ENCODE measurements around the gene GALNT14. TPM values are rescaled to one million over a fixed set of nuclear protein-coding genes. Genes with fewer than 3 reads are reported as not detected.
A peak's percentile ranks its signal among the peaks of the same experiment; 100 is the strongest.

The GALNT14 gene
- total and polyA plus RNA-seq, 2 of the 13 experiments (the other 11 are each of a cell fraction or from before 2014, with no cell fraction given): not detected

DNA sequence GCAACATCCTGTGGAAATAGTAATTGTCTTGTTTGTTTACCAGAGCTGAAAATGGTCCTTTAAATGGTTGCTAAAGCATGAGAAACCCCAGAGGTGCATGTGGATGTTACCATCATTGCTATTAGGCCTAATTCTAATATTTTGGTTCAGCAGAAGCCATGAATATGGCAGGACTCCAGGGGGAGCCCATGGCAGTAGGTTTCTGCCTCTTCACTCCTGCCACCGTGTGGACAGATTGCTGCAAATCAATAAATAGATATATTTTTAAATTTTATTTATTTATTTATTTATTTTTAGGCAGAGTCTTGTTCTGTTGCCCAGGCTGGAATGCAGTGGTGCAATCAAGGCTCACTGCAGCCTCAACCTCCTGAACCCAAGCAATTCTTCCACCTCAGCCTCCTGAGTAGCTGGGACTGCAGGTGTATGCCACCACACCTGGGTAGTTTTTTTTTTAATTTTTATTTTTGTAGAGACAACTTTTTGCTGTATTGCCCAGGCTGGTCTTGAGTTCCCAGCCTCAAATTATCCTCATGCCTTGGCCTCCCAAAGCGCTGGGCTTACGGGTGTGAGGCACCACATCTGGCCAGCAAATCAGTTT is 276.1 kb downstream of the GALNT14 start:
- H2AFZ ChIP-seq (ENCODE audit: low read length): no peak overlapping the region
- no peaks in the 10 kb centered on the region for H3K79me2 ChIP-seq (ENCODE audit: insufficient read depth, low read length)
- ATAC-seq (peak; percentile 90), DNase-seq (ENCODE audit: low spot score) (peak; percentile 79), FAIRE-seq (peak; percentile 87)
- H3K27me3 ChIP-seq (ENCODE audit: control insufficient read depth in 1 of 2, insufficient read depth in 2 of 2, low read length in 2 of 2): peaks cover 0 to 7% of the 10 kb centered on the region in 2 experiments; a peak in 1 of 5 replicates
- no TSS peak for BruUV-seq (replicated peaks)
- no peak overlapping the region for H3K9ac ChIP-seq (ENCODE audit: insufficient read depth, low read depth, low read length)
- in situ Hi-C loops (cut with HindIII; ENCODE audit: extremely low pct_ligation_motif_present, low pct_unique_long_range_greater_than_20kb) (loop anchor here (5.0 to 10.0 kb wide), 3 partner anchors 147 to 470 kb away; no protein-coding TSS in a partner anchor), intact Hi-C loops (cut with micrococcal nuclease; ENCODE audit: unreplicated experiment) (loop anchor here (1.0 to 2.0 kb wide), 3 partner anchors 151 to 471 kb away; no protein-coding TSS in a partner anchor)
- WGBS (ENCODE audit: low lambda C conversion rate): 7% methylated on average over 3 of the region's 3 CpGs
- CTCF ChIA-PET (ENCODE audit: low intra/inter-chr PET ratio, low total read pairs): interaction anchor here (1.1 to 2.7 kb wide), 5 partner anchors 148 to 654 kb away, joined by 3 to 38 read pairs (median 15); no protein-coding TSS in a partner anchor
- H3K4me2 ChIP-seq (ENCODE audit: low read depth, low read length): no peak overlapping the region
- H3K9me3 ChIP-seq (ENCODE audit: low read length): no peaks in the 10 kb centered on the region
- H3K36me3 ChIP-seq (replicated peaks in 1 of 2; ENCODE audit: control insufficient read depth in 1 of 2, insufficient read depth in 2 of 2, low read length in 2 of 2): no peaks in the 10 kb centered on the region
- H3K27ac ChIP-seq (ENCODE audit: extremely low read length, insufficient read depth, low read length): no peak overlapping the region
- POLR2A ChIA-PET: no interaction called here
- H3K4me1 ChIP-seq (ENCODE audit: insufficient read depth, low read length): no peaks in the 10 kb centered on the region
- no peaks in the 10 kb centered on the region for H4K20me1 ChIP-seq (ENCODE audit: insufficient read depth, low read length)
- H3K4me3 ChIP-seq (replicated peaks in 1 of 3; ENCODE audit: insufficient read depth in 1 of 3, low read depth in 2 of 3, low read length in 3 of 3): no peak overlapping the region
- TF ChIP-seq TARDBP (CRISPR knock-in tag; IDR thresholded peaks at IDR 0.05) (no peak), GPN1 (CRISPR knock-in tag; IDR thresholded peaks at IDR 0.05; ENCODE audit: borderline replicate concordance) (no peak), FOXK1 (CRISPR knock-in tag; IDR thresholded peaks at IDR 0.05; ENCODE audit: borderline replicate concordance, low read depth) (0 out of 2 replicates have a peak, but pooled peaks have one; percentile 22), XRCC5 (optimal IDR thresholded peaks at IDR 0.05; ENCODE audit: low read length) (peak; percentile 53), NFIB (CRISPR knock-in tag; IDR thresholded peaks at IDR 0.05; ENCODE audit: borderline replicate concordance) (no peak), JUNB (CRISPR knock-in tag; IDR thresholded peaks at IDR 0.05; ENCODE audit: borderline replicate concordance) (no peak), NR1H2 (CRISPR knock-in tag; IDR thresholded peaks at IDR 0.05; ENCODE audit: borderline replicate concordance, low read depth) (no peak), RAD21 (CRISPR knock-in tag; IDR thresholded peaks at IDR 0.05) (peak; percentile 72), ZNF605 (CRISPR knock-in tag; IDR thresholded peaks at IDR 0.05) (no peak), ZNF792 (CRISPR knock-in tag; IDR thresholded peaks at IDR 0.05) (no peak), RBM22 (optimal IDR thresholded peaks at IDR 0.05; ENCODE audit: low read length) (no peak), ZNF644 (CRISPR knock-in tag; IDR thresholded peaks at IDR 0.05; ENCODE audit: low read depth) (0 out of 2 replicates have a peak, but pooled peaks have one; percentile 55), ZNF382 (CRISPR knock-in tag; IDR thresholded peaks at IDR 0.05; ENCODE audit: borderline replicate concordance) (no peak), ZNF430 (CRISPR knock-in tag; IDR thresholded peaks at IDR 0.05) (no peak)
- TF ChIP-seq, protein P1, sequence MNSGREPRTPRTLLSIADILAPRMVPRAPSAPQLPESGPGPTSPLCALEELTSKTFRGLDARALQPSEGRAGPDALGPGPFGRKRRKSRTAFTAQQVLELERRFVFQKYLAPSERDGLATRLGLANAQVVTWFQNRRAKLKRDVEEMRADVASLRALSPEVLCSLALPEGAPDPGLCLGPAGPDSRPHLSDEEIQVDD (CRISPR knock-in tag; IDR thresholded peaks at IDR 0.05; ENCODE audit: borderline replicate concordance): no peak
- TF ChIP-seq, protein P2, sequence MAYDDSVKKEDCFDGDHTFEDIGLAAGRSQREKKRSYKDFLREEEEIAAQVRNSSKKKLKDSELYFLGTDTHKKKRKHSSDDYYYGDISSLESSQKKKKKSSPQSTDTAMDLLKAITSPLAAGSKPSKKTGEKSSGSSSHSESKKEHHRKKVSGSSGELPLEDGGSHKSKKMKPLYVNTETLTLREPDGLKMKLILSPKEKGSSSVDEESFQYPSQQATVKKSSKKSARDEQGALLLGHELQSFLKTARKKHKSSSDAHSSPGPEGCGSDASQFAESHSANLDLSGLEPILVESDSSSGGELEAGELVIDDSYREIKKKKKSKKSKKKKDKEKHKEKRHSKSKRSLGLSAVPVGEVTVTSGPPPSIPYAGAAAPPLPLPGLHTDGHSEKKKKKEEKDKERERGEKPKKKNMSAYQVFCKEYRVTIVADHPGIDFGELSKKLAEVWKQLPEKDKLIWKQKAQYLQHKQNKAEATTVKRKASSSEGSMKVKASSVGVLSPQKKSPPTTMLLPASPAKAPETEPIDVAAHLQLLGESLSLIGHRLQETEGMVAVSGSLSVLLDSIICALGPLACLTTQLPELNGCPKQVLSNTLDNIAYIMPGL (CRISPR knock-in tag; IDR thresholded peaks at IDR 0.05; ENCODE audit: borderline replicate concordance in 1 of 2, low read depth in 1 of 2): 0 out of 4 replicates have a peak, but pooled peaks of 1 of the 2 experiments have one; percentile 32
- TF ChIP-seq, protein P3, sequence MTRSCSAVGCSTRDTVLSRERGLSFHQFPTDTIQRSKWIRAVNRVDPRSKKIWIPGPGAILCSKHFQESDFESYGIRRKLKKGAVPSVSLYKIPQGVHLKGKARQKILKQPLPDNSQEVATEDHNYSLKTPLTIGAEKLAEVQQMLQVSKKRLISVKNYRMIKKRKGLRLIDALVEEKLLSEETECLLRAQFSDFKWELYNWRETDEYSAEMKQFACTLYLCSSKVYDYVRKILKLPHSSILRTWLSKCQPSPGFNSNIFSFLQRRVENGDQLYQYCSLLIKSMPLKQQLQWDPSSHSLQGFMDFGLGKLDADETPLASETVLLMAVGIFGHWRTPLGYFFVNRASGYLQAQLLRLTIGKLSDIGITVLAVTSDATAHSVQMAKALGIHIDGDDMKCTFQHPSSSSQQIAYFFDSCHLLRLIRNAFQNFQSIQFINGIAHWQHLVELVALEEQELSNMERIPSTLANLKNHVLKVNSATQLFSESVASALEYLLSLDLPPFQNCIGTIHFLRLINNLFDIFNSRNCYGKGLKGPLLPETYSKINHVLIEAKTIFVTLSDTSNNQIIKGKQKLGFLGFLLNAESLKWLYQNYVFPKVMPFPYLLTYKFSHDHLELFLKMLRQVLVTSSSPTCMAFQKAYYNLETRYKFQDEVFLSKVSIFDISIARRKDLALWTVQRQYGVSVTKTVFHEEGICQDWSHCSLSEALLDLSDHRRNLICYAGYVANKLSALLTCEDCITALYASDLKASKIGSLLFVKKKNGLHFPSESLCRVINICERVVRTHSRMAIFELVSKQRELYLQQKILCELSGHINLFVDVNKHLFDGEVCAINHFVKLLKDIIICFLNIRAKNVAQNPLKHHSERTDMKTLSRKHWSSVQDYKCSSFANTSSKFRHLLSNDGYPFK (CRISPR knock-in tag; IDR thresholded peaks at IDR 0.05; ENCODE audit: borderline replicate concordance): no peak
